Activated CD4-positive, alpha-beta memory T cell treated with anti-CD3 and anti-CD28 coated beads, Interleukin-2, amount 10 ng/mL, durations not matched to agents 7 days and 5 days (primary cell): ENCODE results near the gene CEACAM6. TPM values are rescaled to one million over a fixed set of nuclear protein-coding genes. Genes with fewer than 3 reads are reported as not detected.
"Not testable (repeated sequence)": the region's sequence is repeated elsewhere in the genome, so short reads cannot be mapped to it uniquely, and the experiment has no call there.

Experiments
- CTCF ChIA-PET: fragments of 350-600 bp; sonication (Branson Sonifier 250); formaldehyde crosslinking; loops from one replicate; lab custom pipeline; 2021; ENCODE audit warnings: antibody characterized with exemption, inconsistent platforms; lab: Charles Lee
- POLR2A ChIA-PET: fragments of 350-600 bp; sonication (Branson Sonifier 250); formaldehyde crosslinking; loops from one replicate; lab custom pipeline; 2021; ENCODE audit warnings: antibody characterized with exemption; lab: Charles Lee
- DNase-seq: peaks from one replicate; pipeline ENCODE4 v3.0.0-alpha.2; 2020
- H3K27ac Mint-ChIP-seq: one replicate; pipeline ENCODE4 v1.8.0; 2021; ENCODE audit warnings: mild to moderate bottlenecking, mixed read lengths
- H3K27me3 Mint-ChIP-seq: one replicate; pipeline ENCODE4 v1.8.0; 2021; ENCODE audit warnings: mixed read lengths
- H3K36me3 Mint-ChIP-seq: one replicate; pipeline ENCODE4 v1.8.0; 2021; ENCODE audit warnings: low read depth, mixed read lengths
- H3K4me1 Mint-ChIP-seq: one replicate; pipeline ENCODE4 v1.8.0; 2021; ENCODE audit warnings: mixed read lengths
- H3K4me3 Mint-ChIP-seq: one replicate; pipeline ENCODE4 v1.8.0; 2021; ENCODE audit warnings: mild to moderate bottlenecking, mixed read lengths
- H3K9me3 Mint-ChIP-seq: one replicate; pipeline ENCODE4 v1.8.0; 2021; ENCODE audit warnings: mixed read lengths
- total RNA-seq, 2 experiments: library from RNA; stranded (reverse); gene quantifications; one replicate each; pipeline ENCODE4 v1.2.3, GENCODE V29; 2021

The CEACAM6 gene
- total RNA-seq, 2 experiments from 2014 or later: not detected

GRCh38 chr19:41734156-41734555, 21.2 kb upstream of the CEACAM6 start:
- no peak for DNase-seq
- POLR2A ChIA-PET: no interaction called here
- Mint-ChIP-seq H3K27me3 (peaks cover 39% of the 10 kb centered on the region), H3K27ac (no peak overlapping the region), H3K4me1 (no peaks in the 10 kb centered on the region), H3K4me3 (no peak overlapping the region), H3K9me3 (no peaks in the 10 kb centered on the region), H3K36me3 (no peaks in the 10 kb centered on the region)
- CTCF ChIA-PET: interaction anchor here (2.7 kb wide), 1 partner anchor 18 kb away, joined by 10 read pairs; no protein-coding TSS in a partner anchor

DNA sequence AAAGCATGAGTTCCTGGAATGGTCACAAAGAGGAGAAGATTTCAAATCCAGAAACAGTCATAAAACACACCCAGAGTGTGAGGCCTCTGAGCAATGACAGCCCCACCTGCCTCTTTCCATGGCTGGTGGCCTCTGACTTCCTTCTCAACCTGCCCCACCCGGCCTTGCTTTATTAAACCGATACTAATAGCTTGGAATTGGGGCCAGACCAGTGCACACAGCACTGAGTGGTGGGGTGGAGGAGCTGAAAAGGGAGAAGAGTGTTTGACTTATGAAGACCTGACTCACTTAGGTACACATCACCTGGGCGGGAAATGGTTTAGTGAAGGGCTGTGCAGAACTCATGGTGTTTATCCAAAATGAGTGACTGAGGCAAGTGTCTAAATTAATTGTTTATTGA, 20.7 kb upstream of the CEACAM6 start:
- H3K27me3 Mint-ChIP-seq: peaks cover 38% of the 10 kb centered on the region

DNA sequence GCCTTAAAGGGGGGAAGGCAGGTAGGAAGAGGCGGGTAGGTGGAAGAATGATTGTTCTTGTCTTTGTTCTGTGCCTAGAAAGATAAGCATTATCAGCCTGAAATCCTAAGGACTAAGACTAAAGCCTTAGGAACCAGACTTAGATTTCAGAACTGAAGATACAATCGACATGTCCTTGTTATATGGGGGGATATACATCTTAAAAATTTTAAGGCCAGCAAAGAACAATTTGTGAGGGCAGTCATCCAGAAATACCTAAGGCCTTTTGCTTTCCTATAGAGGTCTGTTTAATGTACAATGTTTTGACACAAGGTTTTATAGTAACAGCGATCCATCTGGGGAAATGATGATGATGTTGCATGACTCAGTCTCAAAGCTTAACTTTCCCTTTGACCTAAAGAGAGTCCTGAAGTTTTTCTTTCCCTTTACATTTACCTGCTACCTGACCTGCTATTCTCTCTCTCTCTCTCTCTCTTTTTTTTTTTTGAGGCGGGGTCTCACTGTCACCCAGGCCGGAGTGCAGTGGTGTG, 20.2 kb upstream of the CEACAM6 start:
- CTCF ChIA-PET: interaction anchor here (2.7 kb wide), 1 partner anchor 17 kb away, joined by 10 read pairs; no protein-coding TSS in a partner anchor
- Mint-ChIP-seq H3K9me3 (no peaks in the 10 kb centered on the region), H3K27me3 (peaks cover 42% of the 10 kb centered on the region), H3K4me3 (no peak overlapping the region), H3K4me1 (peaks cover under 1% of the 10 kb centered on the region), H3K27ac (no peak overlapping the region), H3K36me3 (no peaks in the 10 kb centered on the region)
- POLR2A ChIA-PET: no interaction called here
- DNase-seq: no peak

More for the DNA sequence above, 20.7 kb upstream of the CEACAM6 start:
- Mint-ChIP-seq H3K4me3 (no peak overlapping the region), H3K27ac (no peak overlapping the region), H3K36me3 (no peaks in the 10 kb centered on the region), H3K4me1 (no peaks in the 10 kb centered on the region), H3K9me3 (no peaks in the 10 kb centered on the region)
- DNase-seq: no peak
- ChIA-PET POLR2A (no interaction called here), CTCF (interaction anchor here (2.7 kb wide), 1 partner anchor 18 kb away, joined by 10 read pairs; no protein-coding TSS in a partner anchor)

GRCh38 chr19:41739361-41739760, 16.0 kb upstream of the CEACAM6 start:
- H3K4me1 Mint-ChIP-seq: peaks cover 9% of the 10 kb centered on the region
- H3K27ac Mint-ChIP-seq: no peak overlapping the region
- no peak for DNase-seq
- H3K36me3 Mint-ChIP-seq: no peaks in the 10 kb centered on the region
- ChIA-PET POLR2A (no interaction called here), CTCF (interaction anchor here (0.6 to 3.8 kb wide), 2 partner anchors 14 to 78 kb away, joined by 5 to 23 read pairs; no protein-coding TSS in a partner anchor)
- H3K27me3 Mint-ChIP-seq: peaks cover 35% of the 10 kb centered on the region
- no peaks in the 10 kb centered on the region for H3K9me3 Mint-ChIP-seq
- H3K4me3 Mint-ChIP-seq: no peak overlapping the region

DNA sequence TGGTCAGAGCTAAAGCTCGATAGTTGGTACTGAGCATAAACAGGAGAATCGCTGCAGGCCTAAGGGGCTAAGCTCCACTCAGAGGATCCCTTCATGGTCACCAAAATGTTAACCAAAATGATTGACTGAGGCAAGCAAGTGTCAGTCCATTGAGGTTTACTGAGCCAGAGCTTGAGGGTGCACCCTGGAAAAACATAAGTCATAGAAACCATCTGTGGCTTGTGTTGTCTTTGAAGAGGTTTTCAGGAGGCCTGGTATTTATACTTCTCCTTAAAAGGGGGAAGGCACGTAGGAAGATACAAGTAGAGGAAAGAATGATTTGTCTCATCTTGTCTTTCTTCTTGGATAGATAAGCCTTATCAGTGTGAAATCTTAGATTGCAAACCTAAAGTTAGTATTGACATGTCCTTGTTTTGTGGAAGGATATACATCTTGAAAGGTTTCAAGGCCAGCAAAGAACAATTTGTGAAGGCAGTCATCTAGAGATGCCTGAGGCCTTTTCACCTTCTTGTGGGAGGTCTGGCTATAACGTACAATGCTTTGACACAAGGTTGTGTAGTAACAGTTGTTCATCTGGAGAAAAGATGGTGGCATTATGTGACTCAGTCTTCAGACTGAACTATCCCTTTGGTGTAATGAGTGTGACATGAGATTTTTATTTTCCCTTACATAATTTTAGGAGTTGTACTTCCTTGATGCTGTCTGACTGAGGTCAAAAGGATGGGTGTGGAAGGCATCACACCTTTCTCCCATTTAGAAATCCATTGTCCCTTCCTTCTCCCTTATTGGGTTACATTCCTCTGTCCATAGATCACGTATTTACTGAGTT, 14.7 kb upstream of the CEACAM6 start:
- no peak for DNase-seq
- peaks cover 9% of the 10 kb centered on the region for H3K4me1 Mint-ChIP-seq
- peaks cover 47% of the 10 kb centered on the region for H3K27me3 Mint-ChIP-seq
- no peak overlapping the region for H3K4me3 Mint-ChIP-seq
- CTCF ChIA-PET: interaction anchor here (3.8 kb wide), 1 partner anchor 13 kb away, joined by 23 read pairs; no protein-coding TSS in a partner anchor
- H3K27ac Mint-ChIP-seq: no peak overlapping the region
- POLR2A ChIA-PET: no interaction called here
- no peaks in the 10 kb centered on the region for H3K36me3 Mint-ChIP-seq
- no peaks in the 10 kb centered on the region for H3K9me3 Mint-ChIP-seq

DNA sequence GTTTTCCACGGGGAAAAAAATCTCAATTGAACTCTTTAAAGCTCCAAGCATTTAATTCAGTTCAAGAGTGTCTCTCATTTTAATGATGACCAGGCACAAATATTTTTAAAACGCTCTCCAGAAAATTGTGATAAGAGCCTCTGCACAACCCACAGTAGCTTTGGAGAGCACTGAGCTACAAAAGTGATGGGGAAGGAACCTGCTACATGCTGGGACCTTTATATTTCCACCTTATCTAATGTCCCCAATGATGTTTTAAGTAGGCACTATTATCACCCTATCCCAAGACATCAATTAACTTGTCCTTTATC, 14.1 kb upstream of the CEACAM6 start:
- no peak overlapping the region for H3K4me3 Mint-ChIP-seq
- no peaks in the 10 kb centered on the region for H3K36me3 Mint-ChIP-seq
- ChIA-PET POLR2A (no interaction called here), CTCF (interaction anchor here (3.8 kb wide), 1 partner anchor 12 kb away, joined by 23 read pairs; no protein-coding TSS in a partner anchor)
- H3K9me3 Mint-ChIP-seq: no peaks in the 10 kb centered on the region
- H3K4me1 Mint-ChIP-seq: peaks cover 9% of the 10 kb centered on the region
- H3K27ac Mint-ChIP-seq: no peak overlapping the region
- H3K27me3 Mint-ChIP-seq: peaks cover 48% of the 10 kb centered on the region
- DNase-seq: no peak

DNA sequence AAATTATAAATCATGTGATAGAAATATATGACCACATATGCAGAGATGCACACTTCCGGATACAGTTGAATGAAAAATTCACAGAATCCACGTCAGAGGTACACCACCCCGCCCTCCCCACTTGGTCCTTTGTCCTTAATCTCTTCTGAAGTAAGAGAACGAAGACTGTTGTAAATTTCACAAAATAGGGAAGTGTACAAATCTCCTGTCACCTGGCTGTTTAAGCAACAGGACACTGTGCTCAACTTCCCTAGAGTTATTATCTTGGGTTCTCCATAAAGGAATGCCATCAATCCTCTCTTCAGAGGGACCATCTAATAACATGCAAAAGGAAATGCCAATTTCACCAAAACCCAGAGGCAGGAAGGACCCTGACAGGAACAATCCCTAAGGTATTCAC, 10.5 kb upstream of the CEACAM6 start:
- Mint-ChIP-seq H3K4me3 (no peak overlapping the region), H3K36me3 (no peaks in the 10 kb centered on the region), H3K27me3 (peaks cover 59% of the 10 kb centered on the region), H3K4me1 (peaks cover 9% of the 10 kb centered on the region), H3K9me3 (no peaks in the 10 kb centered on the region), H3K27ac (no peak overlapping the region)
- POLR2A ChIA-PET: no interaction called here
- CTCF ChIA-PET: interaction anchor here (0.9 to 3.4 kb wide), 3 partner anchors 7 to 38 kb away, joined by 3 to 13 read pairs (median 4); no protein-coding TSS in a partner anchor
- no peak for DNase-seq

- H3K36me3 Mint-ChIP-seq: no peaks in the 10 kb centered on the region
- no peak overlapping the region for H3K4me3 Mint-ChIP-seq
- no peaks in the 10 kb centered on the region for H3K9me3 Mint-ChIP-seq
- CTCF ChIA-PET: interaction anchor here (1.1 to 3.4 kb wide), 3 partner anchors 8 to 49 kb away, joined by 4 to 13 read pairs (median 5); no protein-coding TSS in a partner anchor
- no peak overlapping the region for H3K27ac Mint-ChIP-seq
- no peak for DNase-seq
- H3K27me3 Mint-ChIP-seq: peaks cover 57% of the 10 kb centered on the region
- peaks cover 4% of the 10 kb centered on the region for H3K4me1 Mint-ChIP-seq
- POLR2A ChIA-PET: no interaction called here
Measured at GRCh38 chr19:41745756-41746155, 9.6 kb upstream of the CEACAM6 start.

DNA sequence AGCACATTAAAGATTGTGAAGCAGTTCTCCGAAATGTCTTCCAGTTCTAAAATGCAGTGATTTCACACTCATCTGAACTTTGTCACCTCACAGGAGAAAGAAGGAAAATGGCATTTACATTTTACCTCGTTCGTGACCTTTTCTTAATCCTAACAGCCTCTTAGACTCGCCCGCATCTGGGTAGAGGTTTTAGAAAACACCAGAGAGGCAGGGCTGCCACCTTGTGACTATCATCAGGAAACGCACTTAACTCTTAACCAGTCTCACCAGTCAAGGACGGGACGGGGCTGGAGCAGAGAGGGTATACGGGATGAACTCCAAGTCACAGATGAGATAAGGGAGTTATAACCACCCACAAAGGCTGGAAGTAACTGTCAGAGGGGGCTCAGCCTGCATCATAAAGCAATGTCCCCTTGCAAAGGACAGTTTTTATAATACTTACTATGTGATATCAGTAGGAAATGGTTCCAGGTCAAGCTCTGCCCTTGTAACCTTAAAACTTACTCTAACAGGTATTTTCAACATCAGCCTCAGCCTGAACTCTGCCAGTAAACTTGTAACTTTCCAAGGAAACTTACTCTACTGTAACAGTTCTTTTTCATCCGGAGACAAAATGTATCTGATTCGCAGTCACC, 8.6 kb upstream of the CEACAM6 start:
- Mint-ChIP-seq H3K4me3 (no peak overlapping the region), H3K4me1 (no peaks in the 10 kb centered on the region), H3K27me3 (peaks cover 57% of the 10 kb centered on the region), H3K36me3 (no peaks in the 10 kb centered on the region), H3K9me3 (no peaks in the 10 kb centered on the region), H3K27ac (no peak overlapping the region)
- DNase-seq: peak; percentile 48
- ChIA-PET CTCF (interaction anchor here (1.1 to 3.4 kb wide), 2 partner anchors 40 to 48 kb away, joined by 5 to 13 read pairs; no protein-coding TSS in a partner anchor), POLR2A (no interaction called here)

GRCh38 chr19:41748012-41748411, 7.3 kb upstream of the CEACAM6 start:
- H3K27me3 Mint-ChIP-seq: peaks cover 64% of the 10 kb centered on the region
- DNase-seq: no peak
- H3K4me1 Mint-ChIP-seq: no peaks in the 10 kb centered on the region
- ChIA-PET CTCF (interaction anchor here (3.4 kb wide), 1 partner anchor 41 kb away, joined by 13 read pairs; no protein-coding TSS in a partner anchor), POLR2A (no interaction called here)
- H3K9me3 Mint-ChIP-seq: no peaks in the 10 kb centered on the region
- H3K4me3 Mint-ChIP-seq: no peak overlapping the region
- H3K27ac Mint-ChIP-seq: no peak overlapping the region
- no peaks in the 10 kb centered on the region for H3K36me3 Mint-ChIP-seq

DNA sequence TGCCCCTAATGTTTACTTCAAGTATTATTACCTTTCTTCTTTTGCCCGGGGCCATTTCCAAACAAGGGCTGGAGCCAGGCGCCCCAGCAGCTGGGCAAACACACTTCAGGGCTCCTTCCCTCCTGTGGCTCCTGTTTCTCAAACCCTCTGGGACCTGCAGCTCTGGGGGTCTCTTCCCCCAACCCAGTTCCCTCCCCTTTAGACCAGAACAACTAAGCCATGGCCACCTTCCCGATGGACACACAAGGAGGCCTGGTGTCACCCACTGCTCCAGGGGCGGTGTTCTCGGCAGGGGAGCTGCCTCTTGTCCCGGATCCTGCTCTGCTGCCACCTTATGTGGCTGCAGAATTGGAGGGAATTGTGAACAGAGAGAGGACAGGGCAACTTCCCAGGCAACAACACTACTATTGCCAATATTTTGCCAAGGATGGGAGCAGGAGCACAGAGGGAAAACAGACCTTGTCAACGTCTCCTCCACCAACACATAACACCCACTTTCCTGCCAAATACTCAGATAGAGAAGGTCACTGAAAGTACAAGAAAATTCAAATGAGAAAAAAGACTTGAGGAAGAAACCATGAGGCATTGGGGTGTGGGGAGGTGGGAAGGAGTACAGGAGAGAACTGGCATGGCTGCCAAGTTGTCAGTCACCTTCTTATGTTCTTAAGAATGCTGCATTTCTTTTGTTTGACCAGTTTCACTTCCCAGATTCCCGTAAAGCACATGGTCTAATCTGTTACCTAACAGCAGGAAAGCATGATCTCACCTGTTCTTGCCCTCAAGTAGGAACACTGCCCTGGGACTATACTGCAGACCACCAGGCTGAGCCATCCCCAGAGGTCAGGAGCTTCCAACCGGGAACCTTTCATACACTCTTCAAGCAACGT, 4.8 kb upstream of the CEACAM6 start:
- H3K9me3 Mint-ChIP-seq, H3K36me3 Mint-ChIP-seq, POLR2A ChIA-PET, DNase-seq, H3K27ac Mint-ChIP-seq, H3K4me3 Mint-ChIP-seq, H3K4me1 Mint-ChIP-seq: not testable (repeated sequence)
- CTCF ChIA-PET: interaction anchor here (0.7 to 5.2 kb wide), 4 partner anchors 34 to 264 kb away, joined by 3 to 139 read pairs (median 45); partner anchors contain the start of gene CEACAM3
- peaks cover 54% of the 10 kb centered on the region for H3K27me3 Mint-ChIP-seq

DNA sequence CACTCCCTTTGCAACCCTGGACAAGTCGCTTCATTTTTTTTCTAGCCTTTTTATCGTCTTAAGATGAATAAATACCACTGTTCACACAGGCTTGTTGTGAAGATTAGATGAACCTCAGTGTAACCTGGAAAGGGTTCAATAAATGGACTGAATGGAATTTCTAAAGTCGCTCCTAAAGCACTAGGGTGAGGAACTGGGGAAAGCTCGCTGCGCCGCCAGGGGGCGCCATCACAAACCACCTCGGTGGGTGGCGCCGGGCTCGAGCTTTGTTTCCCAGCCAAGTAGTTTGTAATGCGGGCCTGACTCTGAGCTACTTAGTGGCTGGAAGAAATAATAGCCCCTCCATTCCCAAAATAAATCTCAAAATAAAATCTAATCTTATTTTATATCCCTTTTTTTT, 2.2 kb upstream of the CEACAM6 start:
- Mint-ChIP-seq H3K4me3 (no peak overlapping the region), H3K4me1 (peaks cover 3% of the 10 kb centered on the region), H3K9me3 (no peaks in the 10 kb centered on the region), H3K27me3 (peaks cover 42% of the 10 kb centered on the region), H3K36me3 (no peaks in the 10 kb centered on the region), H3K27ac (no peak overlapping the region)
- ChIA-PET CTCF (interaction anchor here (0.6 to 5.7 kb wide), 44 partner anchors 8 to 1917 kb away, joined by 3 to 139 read pairs (median 4); partner anchors contain the start of gene CEACAM3), POLR2A (interaction anchor here (1.2 kb wide), 1 partner anchor 32 kb away, joined by 8 read pairs; no protein-coding TSS in a partner anchor)
- peak; percentile 72 for DNase-seq
